C4-2B (cell line): ENCODE results near the gene MCCC1.

Source experiments
- H3K27ac ChIP-seq: fragments of 450-650 bp; 2 replicates; pipeline ENCODE4 v1.5.1; 2017
- ZFX ChIP-seq: fragments of 450-650 bp; IDR thresholded peaks from 2 replicates; pipeline ENCODE4 v1.6.1; 2017
- TF ChIP-seq, protein P1 (sequence below): fragments of 450-650 bp; conservative IDR thresholded peaks from 2 replicates; pipeline ENCODE4 v1.5.1; 2017; ENCODE audit warnings: mild to moderate bottlenecking

MCCC1 gene

GRCh38 chr3:183027276-183027675 is 72.0 kb downstream of the MCCC1 start:
- no peak overlapping the region for H3K27ac ChIP-seq
- TF ChIP-seq ZFX, result no peak
- TF ChIP-seq, protein P1, sequence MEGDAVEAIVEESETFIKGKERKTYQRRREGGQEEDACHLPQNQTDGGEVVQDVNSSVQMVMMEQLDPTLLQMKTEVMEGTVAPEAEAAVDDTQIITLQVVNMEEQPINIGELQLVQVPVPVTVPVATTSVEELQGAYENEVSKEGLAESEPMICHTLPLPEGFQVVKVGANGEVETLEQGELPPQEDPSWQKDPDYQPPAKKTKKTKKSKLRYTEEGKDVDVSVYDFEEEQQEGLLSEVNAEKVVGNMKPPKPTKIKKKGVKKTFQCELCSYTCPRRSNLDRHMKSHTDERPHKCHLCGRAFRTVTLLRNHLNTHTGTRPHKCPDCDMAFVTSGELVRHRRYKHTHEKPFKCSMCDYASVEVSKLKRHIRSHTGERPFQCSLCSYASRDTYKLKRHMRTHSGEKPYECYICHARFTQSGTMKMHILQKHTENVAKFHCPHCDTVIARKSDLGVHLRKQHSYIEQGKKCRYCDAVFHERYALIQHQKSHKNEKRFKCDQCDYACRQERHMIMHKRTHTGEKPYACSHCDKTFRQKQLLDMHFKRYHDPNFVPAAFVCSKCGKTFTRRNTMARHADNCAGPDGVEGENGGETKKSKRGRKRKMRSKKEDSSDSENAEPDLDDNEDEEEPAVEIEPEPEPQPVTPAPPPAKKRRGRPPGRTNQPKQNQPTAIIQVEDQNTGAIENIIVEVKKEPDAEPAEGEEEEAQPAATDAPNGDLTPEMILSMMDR, result no peak

- no peak overlapping the region for H3K27ac ChIP-seq
- TF ChIP-seq, protein P1, result no peak
- no peak for TF ChIP-seq ZFX
Observed at GRCh38 chr3:183022936-183023516, 76.3 kb downstream of the MCCC1 start.

GRCh38 chr3:183018421-183019192 is 80.7 kb downstream of the MCCC1 start:
- TF ChIP-seq, protein P1, result no peak
- TF ChIP-seq ZFX, result no peak
- H3K27ac ChIP-seq, result no peak overlapping the region

DNA sequence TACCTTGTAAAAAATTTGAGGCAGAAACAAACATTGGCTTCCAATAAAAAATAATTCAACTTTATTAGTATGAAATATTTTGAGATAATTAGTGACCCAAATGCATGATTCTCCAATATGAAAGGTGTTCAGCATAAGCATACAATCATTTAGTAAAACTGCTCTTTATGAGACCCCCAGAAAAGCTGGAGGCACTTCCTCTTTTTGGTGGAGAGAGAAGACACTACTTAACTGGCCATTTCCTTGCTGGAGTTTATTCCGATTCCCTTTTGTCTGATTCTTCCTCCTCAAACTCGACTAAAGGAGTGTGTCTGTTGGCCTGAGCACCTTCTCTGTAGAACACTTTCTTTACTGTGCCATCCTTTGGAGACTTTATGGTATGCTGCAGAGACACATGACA is 84.1 kb downstream of the MCCC1 start:
- TF ChIP-seq, protein P1, result no peak
- no peak for TF ChIP-seq ZFX
- no peak overlapping the region for H3K27ac ChIP-seq

- TF ChIP-seq ZFX, result no peak
- TF ChIP-seq, protein P1, result no peak
- no peak overlapping the region for H3K27ac ChIP-seq
Observed at GRCh38 chr3:183013856-183014255, 85.4 kb downstream of the MCCC1 start.

- no peak overlapping the region for H3K27ac ChIP-seq
- no peak for TF ChIP-seq ZFX
- TF ChIP-seq, protein P1, result no peak
Observed at GRCh38 chr3:183013074-183013473, 86.2 kb downstream of the MCCC1 start.

GRCh38 chr3:183008800-183009199 is 90.5 kb downstream of the MCCC1 start:
- H3K27ac ChIP-seq, result no peak overlapping the region
- TF ChIP-seq ZFX, result no peak
- TF ChIP-seq, protein P1, result no peak
